GM12878 (cell line): ENCODE data around the gene ANKRD44. TPM values are rescaled to one million over a fixed set of nuclear protein-coding genes. Genes with fewer than 3 reads are reported as not detected.

Experiments used
- ASH2L ChIP-seq: fragments of 300-600, 200-600 bp; sonication (generic); IDR thresholded peaks from 2 replicates; pipeline ENCODE4 v1.6.1; 2017; ENCODE audit warnings: low read depth, mild to moderate bottlenecking, borderline replicate concordance
- NR2C2 ChIP-seq: IDR thresholded peaks from 2 replicates; pipeline ENCODE4 v1.6.1; 2011; ENCODE audit warnings: borderline replicate concordance, low read depth; ENCODE audit not compliant: control insufficient read depth, insufficient read length
- SREBF1 ChIP-seq: IDR thresholded peaks from 2 replicates; pipeline ENCODE4 v1.6.1; 2012; ENCODE audit warnings: mild to moderate bottlenecking, low read length
- TCF3 ChIP-seq: IDR thresholded peaks from 2 replicates; pipeline ENCODE4 v1.6.1; 2012; ENCODE audit warnings: low read depth, mild to moderate bottlenecking, low read length, borderline replicate concordance; ENCODE audit not compliant: insufficient read depth
- TCF7 ChIP-seq: IDR thresholded peaks from 2 replicates; pipeline ENCODE4 v1.6.1; 2014; ENCODE audit warnings: antibody characterized with exemption, borderline replicate concordance
- polyA plus RNA-seq, 11 experiments: library from polyadenylated mRNA; depleted of rRNA in 4 of 11; unstranded in 6 of 11; stranded (reverse) in 5 of 11; fragments of >200 nt; fragmentation: Nextera tagmentation in 4 of 11; fragmentation: Illumina TruSeq in 1 of 11; extraction: Ambion mirVana in 4 of 11; extraction: Trizol in 1 of 11; gene quantifications; 1 replicate in 1 of 11; 2 replicates in 10 of 11; pipeline versions ENCODE4 v1.2.1 to v1.2.3, GENCODE V29; 2011 to 2016; ENCODE audit warnings: inconsistent platforms in 2 of 11, missing spikeins in 2 of 11, low read depth in 1 of 11
- total RNA-seq, 4 experiments: library from RNA; depleted of rRNA in 3 of 4; stranded (reverse); fragments of >200 nt in 3 of 4; fragmentation: Illumina TruSeq in 1 of 4; extraction: Trizol in 1 of 4; gene quantifications; 2 replicates each; pipeline versions ENCODE4 v1.2.1 to v1.2.3, GENCODE V29; 2013 to 2021
- TF ChIP-seq, protein P1 (sequence below): fragments of 450-650 bp; IDR thresholded peaks from 2 replicates; pipeline ENCODE4 v1.6.1; 2017; ENCODE audit warnings: mild to moderate bottlenecking, moderate library complexity
- TF ChIP-seq, protein P2 (sequence below): IDR thresholded peaks from 2 replicates; pipeline ENCODE4 v1.6.1; 2012; ENCODE audit warnings: improper control_type of control experiment, low read depth, low read length; ENCODE audit not compliant: insufficient replicate concordance

ANKRD44 gene
- total and polyA plus RNA-seq, 10 of the 15 experiments (the other 5 are each of a cell fraction or from before 2014, with no cell fraction given), result 19.1 to 99.1 (median 59.6) TPM

DNA sequence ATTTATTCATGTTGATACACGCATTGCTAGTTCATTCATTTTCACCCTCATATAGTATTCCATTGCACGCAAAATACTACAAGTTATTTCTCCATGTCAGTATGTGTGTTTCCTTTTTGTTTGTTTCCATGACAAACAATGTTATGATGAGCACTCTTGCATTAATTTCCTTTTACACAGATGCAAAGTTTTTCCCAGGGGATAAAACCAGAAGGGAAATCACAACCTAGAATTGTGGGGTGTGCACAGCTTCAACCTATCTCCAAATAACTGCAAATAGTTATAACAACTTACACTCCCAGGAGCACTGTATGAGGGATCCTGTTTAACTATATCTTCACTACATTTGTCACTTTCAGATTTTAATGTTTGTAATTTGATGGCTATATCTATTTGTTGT is 87.1 kb downstream of the ANKRD44 start (continued):
- TF ChIP-seq TCF7 (no peak), NR2C2 (no peak), TCF3 (no peak), ASH2L (no peak), SREBF1 (no peak)
- TF ChIP-seq, protein P1, sequence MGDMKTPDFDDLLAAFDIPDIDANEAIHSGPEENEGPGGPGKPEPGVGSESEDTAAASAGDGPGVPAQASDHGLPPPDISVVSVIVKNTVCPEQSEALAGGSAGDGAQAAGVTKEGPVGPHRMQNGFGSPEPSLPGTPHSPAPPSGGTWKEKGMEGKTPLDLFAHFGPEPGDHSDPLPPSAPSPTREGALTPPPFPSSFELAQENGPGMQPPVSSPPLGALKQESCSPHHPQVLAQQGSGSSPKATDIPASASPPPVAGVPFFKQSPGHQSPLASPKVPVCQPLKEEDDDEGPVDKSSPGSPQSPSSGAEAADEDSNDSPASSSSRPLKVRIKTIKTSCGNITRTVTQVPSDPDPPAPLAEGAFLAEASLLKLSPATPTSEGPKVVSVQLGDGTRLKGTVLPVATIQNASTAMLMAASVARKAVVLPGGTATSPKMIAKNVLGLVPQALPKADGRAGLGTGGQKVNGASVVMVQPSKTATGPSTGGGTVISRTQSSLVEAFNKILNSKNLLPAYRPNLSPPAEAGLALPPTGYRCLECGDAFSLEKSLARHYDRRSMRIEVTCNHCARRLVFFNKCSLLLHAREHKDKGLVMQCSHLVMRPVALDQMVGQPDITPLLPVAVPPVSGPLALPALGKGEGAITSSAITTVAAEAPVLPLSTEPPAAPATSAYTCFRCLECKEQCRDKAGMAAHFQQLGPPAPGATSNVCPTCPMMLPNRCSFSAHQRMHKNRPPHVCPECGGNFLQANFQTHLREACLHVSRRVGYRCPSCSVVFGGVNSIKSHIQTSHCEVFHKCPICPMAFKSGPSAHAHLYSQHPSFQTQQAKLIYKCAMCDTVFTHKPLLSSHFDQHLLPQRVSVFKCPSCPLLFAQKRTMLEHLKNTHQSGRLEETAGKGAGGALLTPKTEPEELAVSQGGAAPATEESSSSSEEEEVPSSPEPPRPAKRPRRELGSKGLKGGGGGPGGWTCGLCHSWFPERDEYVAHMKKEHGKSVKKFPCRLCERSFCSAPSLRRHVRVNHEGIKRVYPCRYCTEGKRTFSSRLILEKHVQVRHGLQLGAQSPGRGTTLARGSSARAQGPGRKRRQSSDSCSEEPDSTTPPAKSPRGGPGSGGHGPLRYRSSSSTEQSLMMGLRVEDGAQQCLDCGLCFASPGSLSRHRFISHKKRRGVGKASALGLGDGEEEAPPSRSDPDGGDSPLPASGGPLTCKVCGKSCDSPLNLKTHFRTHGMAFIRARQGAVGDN, result no peak
- TF ChIP-seq, protein P2, sequence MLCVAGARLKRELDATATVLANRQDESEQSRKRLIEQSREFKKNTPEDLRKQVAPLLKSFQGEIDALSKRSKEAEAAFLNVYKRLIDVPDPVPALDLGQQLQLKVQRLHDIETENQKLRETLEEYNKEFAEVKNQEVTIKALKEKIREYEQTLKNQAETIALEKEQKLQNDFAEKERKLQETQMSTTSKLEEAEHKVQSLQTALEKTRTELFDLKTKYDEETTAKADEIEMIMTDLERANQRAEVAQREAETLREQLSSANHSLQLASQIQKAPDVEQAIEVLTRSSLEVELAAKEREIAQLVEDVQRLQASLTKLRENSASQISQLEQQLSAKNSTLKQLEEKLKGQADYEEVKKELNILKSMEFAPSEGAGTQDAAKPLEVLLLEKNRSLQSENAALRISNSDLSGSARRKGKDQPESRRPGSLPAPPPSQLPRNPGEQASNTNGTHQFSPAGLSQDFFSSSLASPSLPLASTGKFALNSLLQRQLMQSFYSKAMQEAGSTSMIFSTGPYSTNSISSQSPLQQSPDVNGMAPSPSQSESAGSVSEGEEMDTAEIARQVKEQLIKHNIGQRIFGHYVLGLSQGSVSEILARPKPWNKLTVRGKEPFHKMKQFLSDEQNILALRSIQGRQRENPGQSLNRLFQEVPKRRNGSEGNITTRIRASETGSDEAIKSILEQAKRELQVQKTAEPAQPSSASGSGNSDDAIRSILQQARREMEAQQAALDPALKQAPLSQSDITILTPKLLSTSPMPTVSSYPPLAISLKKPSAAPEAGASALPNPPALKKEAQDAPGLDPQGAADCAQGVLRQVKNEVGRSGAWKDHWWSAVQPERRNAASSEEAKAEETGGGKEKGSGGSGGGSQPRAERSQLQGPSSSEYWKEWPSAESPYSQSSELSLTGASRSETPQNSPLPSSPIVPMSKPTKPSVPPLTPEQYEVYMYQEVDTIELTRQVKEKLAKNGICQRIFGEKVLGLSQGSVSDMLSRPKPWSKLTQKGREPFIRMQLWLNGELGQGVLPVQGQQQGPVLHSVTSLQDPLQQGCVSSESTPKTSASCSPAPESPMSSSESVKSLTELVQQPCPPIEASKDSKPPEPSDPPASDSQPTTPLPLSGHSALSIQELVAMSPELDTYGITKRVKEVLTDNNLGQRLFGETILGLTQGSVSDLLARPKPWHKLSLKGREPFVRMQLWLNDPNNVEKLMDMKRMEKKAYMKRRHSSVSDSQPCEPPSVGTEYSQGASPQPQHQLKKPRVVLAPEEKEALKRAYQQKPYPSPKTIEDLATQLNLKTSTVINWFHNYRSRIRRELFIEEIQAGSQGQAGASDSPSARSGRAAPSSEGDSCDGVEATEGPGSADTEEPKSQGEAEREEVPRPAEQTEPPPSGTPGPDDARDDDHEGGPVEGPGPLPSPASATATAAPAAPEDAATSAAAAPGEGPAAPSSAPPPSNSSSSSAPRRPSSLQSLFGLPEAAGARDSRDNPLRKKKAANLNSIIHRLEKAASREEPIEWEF, result no peak
